GM19351 (cell line): ENCODE results near the gene RELN.
"Not testable (repeated sequence)": the region's sequence is repeated elsewhere in the genome, so short reads cannot be mapped to it uniquely, and the experiment has no call there.

Experiments
- ATAC-seq: cut with Tn5 transposase; IDR thresholded peaks from one replicate; pipeline ENCODE4 v1.9.1; 2021; ENCODE audit warnings: mild to moderate bottlenecking, moderate library complexity; ENCODE audit not compliant: unreplicated experiment

The RELN gene

GRCh38 chr7:103524042-103524907 lies 465.2 kb downstream of the RELN start:
- no peak for ATAC-seq

GRCh38 chr7:103521937-103522336 lies 467.5 kb downstream of the RELN start:
- no peak for ATAC-seq

GRCh38 chr7:103504505-103505135 lies 484.8 kb downstream of the RELN start:
- no peak for ATAC-seq

GRCh38 chr7:103501206-103501605 lies 488.3 kb downstream of the RELN start:
- ATAC-seq, result no peak

GRCh38 chr7:103499976-103500375 lies 489.5 kb downstream of the RELN start:
- no peak for ATAC-seq

GRCh38 chr7:103487419-103487818 lies 502.0 kb downstream of the RELN start:
- ATAC-seq, result no peak

GRCh38 chr7:103486873-103487272 lies 502.6 kb downstream of the RELN start:
- ATAC-seq, result not testable (repeated sequence)

GRCh38 chr7:103480771-103481170 lies 508.7 kb downstream of the RELN start:
- ATAC-seq, result no peak

- ATAC-seq, result no peak
Observed at GRCh38 chr7:103474956-103475355, 514.5 kb downstream of the RELN start.

- ATAC-seq, result no peak
Observed at GRCh38 chr7:103469095-103469948, 520.1 kb downstream of the RELN start.

- no peak for ATAC-seq
Observed at GRCh38 chr7:103466814-103467213, 522.6 kb downstream of the RELN start.

GRCh38 chr7:103462358-103462757 lies 527.1 kb downstream of the RELN start:
- no peak for ATAC-seq

GRCh38 chr7:103447073-103447960 lies 542.1 kb downstream of the RELN start:
- peak; percentile 86 for ATAC-seq

- ATAC-seq, result peak; percentile 46
Observed at GRCh38 chr7:103446049-103446520, 543.4 kb downstream of the RELN start, which contains the start of gene SLC26A5. Gene SLC26A5 (minus strand): TSS chr7:103446207. CDS start chr7:103421514, 24,693 bp downstream.

GRCh38 chr7:103445228-103446048 lies 544.0 kb downstream of the RELN start:
- peak; percentile 21 for ATAC-seq

GRCh38 chr7:103439661-103440060 lies 549.8 kb downstream of the RELN start:
- no peak for ATAC-seq

- ATAC-seq, result no peak
Observed at GRCh38 chr7:103437623-103438022, 551.8 kb downstream of the RELN start.

GRCh38 chr7:103432712-103433111 lies 556.7 kb downstream of the RELN start:
- ATAC-seq, result peak; percentile 87

GRCh38 chr7:103425177-103425576 lies 564.3 kb downstream of the RELN start:
- no peak for ATAC-seq
